ENCODE measurements around the gene REG3A. TPM values are rescaled to one million over a fixed set of nuclear protein-coding genes. Genes with fewer than 3 reads are reported as not detected.

The REG3A gene
- under 1 TPM in 2 of 5 donors, not detected in 3; 0.35 to 0.46 TPM for total RNA-seq
- not detected for total RNA-seq (2013)
- total RNA-seq: 0 to 0.05 (median 0) reads per million in 29 experiments

DNA sequence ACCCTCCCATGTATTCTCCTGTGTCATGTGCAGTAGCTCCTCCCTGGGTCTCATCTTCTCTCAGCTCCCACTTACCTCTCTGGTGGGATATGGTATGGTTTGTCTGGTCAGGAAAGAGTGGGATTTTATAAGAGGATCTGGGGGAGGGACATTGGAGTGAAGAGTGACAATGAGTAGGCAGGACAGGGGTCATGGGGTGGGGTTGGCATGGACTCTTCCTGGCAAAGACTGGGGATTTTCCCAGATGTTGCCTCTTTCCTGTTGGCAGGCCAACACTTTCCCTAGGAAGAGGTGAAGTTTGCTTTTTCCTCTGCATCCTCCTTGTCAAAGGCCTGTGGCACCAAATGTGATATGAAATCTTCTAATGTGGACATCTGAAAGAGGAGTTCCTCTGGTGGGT lies at the start of gene REG3A:
Gene REG3A (minus strand): TSS at position 101 of the 400 bp plus-strand sequence. CDS start 348 bp downstream, outside the sequence.
- no peaks in the 10 kb centered on the region for H3K27me3 ChIP-seq (replicated peaks in 1 of 2; ENCODE audit: control insufficient read depth in 2 of 2, extremely low read depth in 1 of 2, insufficient read depth in 2 of 2, low read length in 1 of 2)
- Mint-ChIP-seq H3K4me1 (no peaks in the 10 kb centered on the region), H3K27ac (no peak within 1 kb of the TSS), H3K4me3 (no peak within 1 kb of the TSS), H3K27me3 (no peaks in the 10 kb centered on the region), H3K9me3 (peaks cover 13 to 19% (median 14%) of the 10 kb centered on the region in 3 donors), H3K36me3 (no peaks in the 10 kb centered on the region)
- H3K9me3 ChIP-seq: no peaks in the 10 kb centered on the region
- no peaks in the 10 kb centered on the region for H3K36me3 ChIP-seq (ENCODE audit: control insufficient read depth in 2 of 2, extremely low read depth in 1 of 2, insufficient read depth in 1 of 2, low read length in 1 of 2)
- POLR2A ChIA-PET: no interaction called here
- H3K4me1 ChIP-seq (ENCODE audit: control insufficient read depth in 1 of 2, extremely low read depth in 1 of 2, insufficient read depth in 2 of 2, low read length in 2 of 2): no peaks in the 10 kb centered on the region
- H3K27ac ChIP-seq (ENCODE audit: low read length): no peak within 1 kb of the TSS
- DNase-seq (no peak), ATAC-seq (replicated peaks in 1 of 4) (no peak)
- CTCF ChIA-PET: no interaction called here
- H3K4me3 ChIP-seq (ENCODE audit: control insufficient read depth in 1 of 2, extremely low read depth in 1 of 2, low read length in 1 of 2): no peak within 1 kb of the TSS

- H3K9me3 Mint-ChIP-seq: peaks cover 3 to 17% (median 12%) of the 10 kb centered on the region in 3 donors
- H3K4me1 Mint-ChIP-seq: no peaks in the 10 kb centered on the region
- no CpG with 5 or more reads among the region's 1 CpG for WGBS (ENCODE audit: insufficient coverage)
- no peak overlapping the region for H3K4me3 ChIP-seq (ENCODE audit: control insufficient read depth in 1 of 2, extremely low read depth in 1 of 2, low read length in 1 of 2)
- no peak for ATAC-seq (replicated peaks in 1 of 4)
- H3K36me3 Mint-ChIP-seq: no peaks in the 10 kb centered on the region
- no peaks in the 10 kb centered on the region for H3K4me1 ChIP-seq (ENCODE audit: control insufficient read depth in 1 of 2, extremely low read depth in 1 of 2, insufficient read depth in 2 of 2, low read length in 2 of 2)
- H3K27me3 ChIP-seq (replicated peaks in 1 of 2; ENCODE audit: control insufficient read depth in 2 of 2, extremely low read depth in 1 of 2, insufficient read depth in 2 of 2, low read length in 1 of 2): no peaks in the 10 kb centered on the region
- ChIA-PET CTCF (no interaction called here), POLR2A (no interaction called here)
- H3K4me3 Mint-ChIP-seq: no peak overlapping the region
- no peaks in the 10 kb centered on the region for H3K27me3 Mint-ChIP-seq
- H3K9me3 ChIP-seq: no peaks in the 10 kb centered on the region
- no peak overlapping the region for H3K27ac Mint-ChIP-seq
- DNase-seq: no peak
- no peak overlapping the region for H3K27ac ChIP-seq (ENCODE audit: low read length)
- H3K36me3 ChIP-seq (ENCODE audit: control insufficient read depth in 2 of 2, extremely low read depth in 1 of 2, insufficient read depth in 1 of 2, low read length in 1 of 2): no peaks in the 10 kb centered on the region
Observed at GRCh38 chr2:79200762-79201161, 41.2 kb upstream of the REG3A start.

DNA sequence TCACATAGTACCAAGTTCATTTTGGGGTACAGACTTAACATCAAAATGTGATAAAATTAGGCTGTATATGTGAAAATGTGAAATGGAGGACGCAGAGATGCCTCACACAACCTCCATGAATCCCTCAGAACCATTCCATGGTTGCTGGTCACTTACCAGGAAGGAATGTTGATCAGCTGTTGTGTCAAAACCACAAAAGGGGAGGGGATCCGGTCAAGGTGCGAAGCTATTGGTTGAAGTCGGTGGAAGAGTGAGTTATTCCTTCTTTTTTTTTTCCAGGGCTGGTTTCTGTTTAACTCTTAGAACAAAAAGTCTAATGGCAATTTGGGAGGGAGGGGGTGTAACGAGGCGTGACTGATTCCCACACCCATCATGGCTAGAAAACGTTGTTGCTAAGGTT lies 32.3 kb upstream of the REG3A start:
- H3K36me3 Mint-ChIP-seq: no peaks in the 10 kb centered on the region
- no peak overlapping the region for H3K4me3 ChIP-seq (ENCODE audit: control insufficient read depth in 1 of 2, extremely low read depth in 1 of 2, low read length in 1 of 2)
- no peak overlapping the region for H3K27ac Mint-ChIP-seq
- H3K9me3 ChIP-seq: no peaks in the 10 kb centered on the region
- no peak overlapping the region for H3K4me3 Mint-ChIP-seq
- no peaks in the 10 kb centered on the region for H3K36me3 ChIP-seq (ENCODE audit: control insufficient read depth in 2 of 2, extremely low read depth in 1 of 2, insufficient read depth in 1 of 2, low read length in 1 of 2)
- peaks cover 4 to 16% (median 13%) of the 10 kb centered on the region in 3 donors for H3K9me3 Mint-ChIP-seq
- H3K27me3 ChIP-seq (replicated peaks in 1 of 2; ENCODE audit: control insufficient read depth in 2 of 2, extremely low read depth in 1 of 2, insufficient read depth in 2 of 2, low read length in 1 of 2): no peaks in the 10 kb centered on the region
- H3K27me3 Mint-ChIP-seq: no peaks in the 10 kb centered on the region
- POLR2A ChIA-PET: no interaction called here
- no CpG with 5 or more reads among the region's 7 CpGs for WGBS (ENCODE audit: insufficient coverage)
- no peaks in the 10 kb centered on the region for H3K4me1 ChIP-seq (ENCODE audit: control insufficient read depth in 1 of 2, extremely low read depth in 1 of 2, insufficient read depth in 2 of 2, low read length in 2 of 2)
- H3K27ac ChIP-seq (ENCODE audit: low read length): no peak overlapping the region
- ATAC-seq (replicated peaks in 1 of 4): no peak
- DNase-seq: no peak
- CTCF ChIA-PET: no interaction called here
- no peaks in the 10 kb centered on the region for H3K4me1 Mint-ChIP-seq

DNA sequence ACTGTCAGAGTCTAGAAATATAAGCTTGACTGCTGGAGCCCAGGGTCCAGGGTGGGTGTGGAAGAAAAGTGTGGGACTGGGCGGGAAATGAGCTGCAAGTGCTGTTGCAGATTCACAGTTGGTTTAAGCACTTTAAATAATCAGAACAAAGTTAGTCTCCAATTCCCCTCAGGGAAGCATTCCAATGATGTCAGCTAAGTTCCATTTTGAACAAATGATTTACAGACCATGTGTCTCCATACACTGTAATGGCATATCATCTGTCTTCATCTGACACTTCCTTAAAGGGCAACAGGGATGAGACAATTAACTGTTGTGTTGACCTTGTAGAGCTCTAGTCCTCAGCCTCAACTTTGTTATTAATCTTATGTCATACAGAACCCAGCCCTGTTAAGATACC lies 31.5 kb upstream of the REG3A start:
- POLR2A ChIA-PET: no interaction called here
- Mint-ChIP-seq H3K27me3 (no peaks in the 10 kb centered on the region), H3K4me3 (no peak overlapping the region), H3K9me3 (peaks cover 12 to 18% (median 13%) of the 10 kb centered on the region in 3 donors), H3K36me3 (no peaks in the 10 kb centered on the region), H3K27ac (no peak overlapping the region), H3K4me1 (no peaks in the 10 kb centered on the region)
- Histone ChIP-seq H3K4me3 (ENCODE audit: control insufficient read depth in 1 of 2, extremely low read depth in 1 of 2, low read length in 1 of 2) (no peak overlapping the region), H3K9me3 (no peaks in the 10 kb centered on the region), H3K27me3 (replicated peaks in 1 of 2; ENCODE audit: control insufficient read depth in 2 of 2, extremely low read depth in 1 of 2, insufficient read depth in 2 of 2, low read length in 1 of 2) (no peaks in the 10 kb centered on the region), H3K4me1 (ENCODE audit: control insufficient read depth in 1 of 2, extremely low read depth in 1 of 2, insufficient read depth in 2 of 2, low read length in 2 of 2) (no peaks in the 10 kb centered on the region), H3K36me3 (ENCODE audit: control insufficient read depth in 2 of 2, extremely low read depth in 1 of 2, insufficient read depth in 1 of 2, low read length in 1 of 2) (no peaks in the 10 kb centered on the region), H3K27ac (ENCODE audit: low read length) (no peak overlapping the region)
- CTCF ChIA-PET: no interaction called here
- no CpG with 5 or more reads among the region's 1 CpG for WGBS (ENCODE audit: insufficient coverage)
- ATAC-seq (replicated peaks in 1 of 4) (no peak), DNase-seq (no peak)

DNA sequence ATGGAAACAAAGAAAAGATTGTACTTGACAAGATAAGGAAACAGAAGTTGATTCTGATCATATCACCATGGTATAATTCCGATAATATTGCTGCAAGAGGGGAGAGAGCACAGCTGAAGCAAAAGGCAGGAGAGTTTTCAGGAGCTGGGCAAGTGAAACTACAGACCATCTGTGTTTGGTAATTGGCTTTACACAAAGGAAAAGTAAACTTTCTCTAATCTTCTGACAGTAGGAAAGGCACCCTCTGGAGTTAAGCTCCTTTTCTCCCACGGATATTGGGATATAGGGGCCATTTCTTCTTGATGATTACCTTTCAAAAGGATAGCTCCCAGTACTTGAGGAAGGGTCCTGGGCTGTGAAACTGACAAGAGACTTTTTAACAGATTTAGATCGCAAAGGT lies 29.9 kb upstream of the REG3A start:
- Mint-ChIP-seq H3K36me3 (no peaks in the 10 kb centered on the region), H3K27me3 (no peaks in the 10 kb centered on the region), H3K4me1 (no peaks in the 10 kb centered on the region), H3K4me3 (no peak overlapping the region), H3K9me3 (peaks cover 16 to 20% (median 18%) of the 10 kb centered on the region in 3 donors), H3K27ac (no peak overlapping the region)
- DNase-seq: no peak
- H3K27ac ChIP-seq (ENCODE audit: low read length): no peak overlapping the region
- ChIA-PET CTCF (no interaction called here), POLR2A (no interaction called here)
- no peaks in the 10 kb centered on the region for H3K36me3 ChIP-seq (ENCODE audit: control insufficient read depth in 2 of 2, extremely low read depth in 1 of 2, insufficient read depth in 1 of 2, low read length in 1 of 2)
- ATAC-seq (replicated peaks in 1 of 4): no peak
- H3K4me1 ChIP-seq (ENCODE audit: control insufficient read depth in 1 of 2, extremely low read depth in 1 of 2, insufficient read depth in 2 of 2, low read length in 2 of 2): no peaks in the 10 kb centered on the region
- H3K27me3 ChIP-seq (replicated peaks in 1 of 2; ENCODE audit: control insufficient read depth in 2 of 2, extremely low read depth in 1 of 2, insufficient read depth in 2 of 2, low read length in 1 of 2): no peaks in the 10 kb centered on the region
- H3K9me3 ChIP-seq: no peaks in the 10 kb centered on the region
- 100% methylated on average over 1 of the region's 3 CpGs for WGBS (ENCODE audit: insufficient coverage)
- H3K4me3 ChIP-seq (ENCODE audit: control insufficient read depth in 1 of 2, extremely low read depth in 1 of 2, low read length in 1 of 2): no peak overlapping the region

- no peaks in the 10 kb centered on the region for H3K36me3 Mint-ChIP-seq
- Histone ChIP-seq H3K4me1 (ENCODE audit: control insufficient read depth in 1 of 2, extremely low read depth in 1 of 2, insufficient read depth in 2 of 2, low read length in 2 of 2) (no peaks in the 10 kb centered on the region), H3K36me3 (ENCODE audit: control insufficient read depth in 2 of 2, extremely low read depth in 1 of 2, insufficient read depth in 1 of 2, low read length in 1 of 2) (no peaks in the 10 kb centered on the region), H3K9me3 (no peaks in the 10 kb centered on the region), H3K27ac (ENCODE audit: low read length) (no peak overlapping the region), H3K27me3 (replicated peaks in 1 of 2; ENCODE audit: control insufficient read depth in 2 of 2, extremely low read depth in 1 of 2, insufficient read depth in 2 of 2, low read length in 1 of 2) (no peaks in the 10 kb centered on the region), H3K4me3 (ENCODE audit: control insufficient read depth in 1 of 2, extremely low read depth in 1 of 2, low read length in 1 of 2) (no peak overlapping the region)
- ATAC-seq (replicated peaks in 1 of 4): no peak
- H3K4me1 Mint-ChIP-seq: no peaks in the 10 kb centered on the region
- H3K4me3 Mint-ChIP-seq: no peak overlapping the region
- no CpG with 5 or more reads among the region's 2 CpGs for WGBS (ENCODE audit: insufficient coverage)
- H3K27me3 Mint-ChIP-seq: no peaks in the 10 kb centered on the region
- DNase-seq: no peak
- ChIA-PET CTCF (no interaction called here), POLR2A (interaction anchor here in 1 of 2 donors (1.0 kb wide), 1 partner anchor 29 kb away, joined by 3 read pairs; no protein-coding TSS in a partner anchor)
- H3K9me3 Mint-ChIP-seq: peaks cover 23 to 36% (median 31%) of the 10 kb centered on the region in 3 donors
- H3K27ac Mint-ChIP-seq: no peak overlapping the region
Observed at GRCh38 chr2:79181617-79182016, 22.1 kb upstream of the REG3A start.

DNA sequence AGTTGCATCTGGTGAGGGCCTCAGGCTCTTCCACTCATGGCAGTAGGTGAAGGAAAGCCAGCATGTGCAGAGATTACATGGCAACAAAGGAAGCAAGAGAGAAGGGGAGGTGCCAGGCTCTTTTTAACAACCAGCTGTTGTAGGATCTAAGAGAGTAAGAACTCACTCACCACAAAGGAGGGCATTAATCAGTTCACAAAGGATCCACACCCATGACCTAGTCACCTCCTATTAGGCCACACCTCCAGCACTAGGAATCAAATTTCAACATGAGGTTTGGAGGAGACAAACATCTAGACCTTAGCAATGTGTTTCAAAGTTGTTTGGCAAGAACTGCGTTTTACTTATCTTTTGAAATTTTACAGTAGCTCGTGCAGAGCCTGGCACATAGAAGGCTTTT lies 20.5 kb upstream of the REG3A start:
- no peaks in the 10 kb centered on the region for H3K36me3 Mint-ChIP-seq
- ChIA-PET CTCF (no interaction called here), POLR2A (no interaction called here)
- Histone ChIP-seq H3K27ac (ENCODE audit: low read length) (no peak overlapping the region), H3K4me1 (ENCODE audit: control insufficient read depth in 1 of 2, extremely low read depth in 1 of 2, insufficient read depth in 2 of 2, low read length in 2 of 2) (no peaks in the 10 kb centered on the region), H3K27me3 (replicated peaks in 1 of 2; ENCODE audit: control insufficient read depth in 2 of 2, extremely low read depth in 1 of 2, insufficient read depth in 2 of 2, low read length in 1 of 2) (no peaks in the 10 kb centered on the region), H3K9me3 (no peaks in the 10 kb centered on the region), H3K36me3 (ENCODE audit: control insufficient read depth in 2 of 2, extremely low read depth in 1 of 2, insufficient read depth in 1 of 2, low read length in 1 of 2) (no peaks in the 10 kb centered on the region), H3K4me3 (ENCODE audit: control insufficient read depth in 1 of 2, extremely low read depth in 1 of 2, low read length in 1 of 2) (no peak overlapping the region)
- H3K4me3 Mint-ChIP-seq: no peak overlapping the region
- no peaks in the 10 kb centered on the region for H3K27me3 Mint-ChIP-seq
- no peaks in the 10 kb centered on the region for H3K4me1 Mint-ChIP-seq
- H3K9me3 Mint-ChIP-seq: peaks cover 21 to 33% (median 26%) of the 10 kb centered on the region in 3 donors
- WGBS (ENCODE audit: insufficient coverage): no CpG with 5 or more reads among the region's 2 CpGs
- no peak overlapping the region for H3K27ac Mint-ChIP-seq
- ATAC-seq (replicated peaks in 1 of 4) (no peak), DNase-seq (no peak)
